ENCODE measurements around the gene MEP1B.

Gene MEP1B

GRCh38 chr18:32244881-32245280, 55.0 kb downstream of the MEP1B start:
- Histone ChIP-seq H3K36me3 (ENCODE audit: control insufficient read depth, insufficient read depth, low read length) (no peaks in the 10 kb centered on the region), H3K4me1 (ENCODE audit: control insufficient read depth, insufficient read depth, low read length, poor library complexity, severe bottlenecking) (no peaks in the 10 kb centered on the region), H3K4me3 (ENCODE audit: insufficient read depth, low read depth, low read length, poor library complexity, severe bottlenecking) (no peak overlapping the region), H3K27me3 (replicated peaks; ENCODE audit: control insufficient read depth, insufficient read depth, low read length, poor library complexity, severe bottlenecking) (peaks cover 7% of the 10 kb centered on the region), H3K27ac (ENCODE audit: insufficient read depth, low read length, poor library complexity, severe bottlenecking) (no peak overlapping the region), H3K9me3 (ENCODE audit: control insufficient read depth, low read length) (no peaks in the 10 kb centered on the region)
- DNase-seq, result no peak

- Histone ChIP-seq H3K27me3 (replicated peaks; ENCODE audit: control insufficient read depth, insufficient read depth, low read length, poor library complexity, severe bottlenecking) (peaks cover 3% of the 10 kb centered on the region), H3K4me1 (ENCODE audit: control insufficient read depth, insufficient read depth, low read length, poor library complexity, severe bottlenecking) (no peaks in the 10 kb centered on the region), H3K36me3 (ENCODE audit: control insufficient read depth, insufficient read depth, low read length) (no peaks in the 10 kb centered on the region), H3K27ac (ENCODE audit: insufficient read depth, low read length, poor library complexity, severe bottlenecking) (no peak overlapping the region), H3K4me3 (ENCODE audit: insufficient read depth, low read depth, low read length, poor library complexity, severe bottlenecking) (no peak overlapping the region), H3K9me3 (ENCODE audit: control insufficient read depth, low read length) (no peaks in the 10 kb centered on the region)
- DNase-seq, result no peak
Measured at GRCh38 chr18:32249147-32249929, 59.5 kb downstream of the MEP1B start.

- H3K9me3 ChIP-seq (ENCODE audit: control insufficient read depth, low read length), result no peaks in the 10 kb centered on the region
Measured at GRCh38 chr18:32251466-32251865, 61.6 kb downstream of the MEP1B start.

DNA sequence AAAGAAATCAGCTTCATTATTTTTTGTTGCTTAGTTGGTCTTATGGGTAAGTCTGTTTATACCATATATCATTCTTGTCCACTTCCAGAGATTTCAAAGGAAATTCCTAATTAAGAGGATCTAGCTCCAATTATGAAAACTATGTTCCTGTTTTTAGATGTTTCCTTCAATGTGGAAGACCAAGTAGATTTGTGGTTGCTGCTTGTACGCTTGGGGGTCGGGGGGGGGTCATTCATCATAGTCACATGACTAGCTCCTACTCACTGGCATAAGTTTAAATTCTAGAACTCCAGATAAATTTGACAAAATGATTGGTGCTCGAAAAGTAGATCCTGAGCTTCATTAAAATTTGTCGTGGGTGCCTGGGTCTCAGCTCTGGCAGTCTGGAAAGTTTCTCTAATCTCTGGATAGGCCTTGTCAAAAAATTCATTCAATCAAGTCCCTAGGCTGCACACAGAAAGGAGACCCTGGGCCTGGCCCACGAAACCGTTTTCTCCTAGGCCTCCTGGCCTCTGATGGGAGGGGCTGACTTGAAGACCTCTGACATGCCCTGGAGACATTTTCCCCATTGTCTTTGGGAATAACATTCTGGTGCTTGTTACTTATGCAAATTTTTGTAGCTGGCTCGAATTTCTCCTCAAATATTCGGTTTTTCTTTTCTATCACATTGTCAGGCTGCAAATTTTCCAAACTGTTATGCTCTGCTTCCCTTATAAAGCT, 62.5 kb downstream of the MEP1B start:
- no peak overlapping the region for H3K4me3 ChIP-seq (ENCODE audit: insufficient read depth, low read depth, low read length, poor library complexity, severe bottlenecking)
- H3K4me1 ChIP-seq (ENCODE audit: control insufficient read depth, insufficient read depth, low read length, poor library complexity, severe bottlenecking), result no peaks in the 10 kb centered on the region
- no peaks in the 10 kb centered on the region for H3K27me3 ChIP-seq (replicated peaks; ENCODE audit: control insufficient read depth, insufficient read depth, low read length, poor library complexity, severe bottlenecking)
- H3K27ac ChIP-seq (ENCODE audit: insufficient read depth, low read length, poor library complexity, severe bottlenecking), result no peak overlapping the region
- H3K36me3 ChIP-seq (ENCODE audit: control insufficient read depth, insufficient read depth, low read length), result no peaks in the 10 kb centered on the region
- no peak for DNase-seq
- H3K9me3 ChIP-seq (ENCODE audit: control insufficient read depth, low read length), result no peaks in the 10 kb centered on the region

More at GRCh38 chr18:32251466-32251865, 61.6 kb downstream of the MEP1B start:
- Histone ChIP-seq H3K4me1 (ENCODE audit: control insufficient read depth, insufficient read depth, low read length, poor library complexity, severe bottlenecking) (no peaks in the 10 kb centered on the region), H3K27ac (ENCODE audit: insufficient read depth, low read length, poor library complexity, severe bottlenecking) (no peak overlapping the region), H3K4me3 (ENCODE audit: insufficient read depth, low read depth, low read length, poor library complexity, severe bottlenecking) (no peak overlapping the region), H3K36me3 (ENCODE audit: control insufficient read depth, insufficient read depth, low read length) (no peaks in the 10 kb centered on the region), H3K27me3 (replicated peaks; ENCODE audit: control insufficient read depth, insufficient read depth, low read length, poor library complexity, severe bottlenecking) (peaks cover under 1% of the 10 kb centered on the region)
- DNase-seq, result no peak

GRCh38 chr18:32255570-32255969, 65.7 kb downstream of the MEP1B start:
- H3K36me3 ChIP-seq (ENCODE audit: control insufficient read depth, insufficient read depth, low read length), result no peaks in the 10 kb centered on the region

GRCh38 chr18:32257084-32257785, 67.4 kb downstream of the MEP1B start:
- H3K4me3 ChIP-seq (ENCODE audit: insufficient read depth, low read depth, low read length, poor library complexity, severe bottlenecking), result no peak overlapping the region
- H3K4me1 ChIP-seq (ENCODE audit: control insufficient read depth, insufficient read depth, low read length, poor library complexity, severe bottlenecking), result no peaks in the 10 kb centered on the region
- H3K9me3 ChIP-seq (ENCODE audit: control insufficient read depth, low read length), result no peaks in the 10 kb centered on the region
- no peak overlapping the region for H3K27ac ChIP-seq (ENCODE audit: insufficient read depth, low read length, poor library complexity, severe bottlenecking)
- no peak for DNase-seq
- H3K27me3 ChIP-seq (replicated peaks; ENCODE audit: control insufficient read depth, insufficient read depth, low read length, poor library complexity, severe bottlenecking), result no peaks in the 10 kb centered on the region
- no peaks in the 10 kb centered on the region for H3K36me3 ChIP-seq (ENCODE audit: control insufficient read depth, insufficient read depth, low read length)

More at GRCh38 chr18:32255570-32255969, 65.7 kb downstream of the MEP1B start:
- no peaks in the 10 kb centered on the region for H3K9me3 ChIP-seq (ENCODE audit: control insufficient read depth, low read length)
- no peak overlapping the region for H3K27ac ChIP-seq (ENCODE audit: insufficient read depth, low read length, poor library complexity, severe bottlenecking)
- H3K4me1 ChIP-seq (ENCODE audit: control insufficient read depth, insufficient read depth, low read length, poor library complexity, severe bottlenecking), result no peaks in the 10 kb centered on the region
- DNase-seq, result no peak
- no peaks in the 10 kb centered on the region for H3K27me3 ChIP-seq (replicated peaks; ENCODE audit: control insufficient read depth, insufficient read depth, low read length, poor library complexity, severe bottlenecking)
- H3K4me3 ChIP-seq (ENCODE audit: insufficient read depth, low read depth, low read length, poor library complexity, severe bottlenecking), result no peak overlapping the region

- Histone ChIP-seq H3K27ac (ENCODE audit: insufficient read depth, low read length, poor library complexity, severe bottlenecking) (no peak overlapping the region), H3K4me1 (ENCODE audit: control insufficient read depth, insufficient read depth, low read length, poor library complexity, severe bottlenecking) (no peaks in the 10 kb centered on the region), H3K36me3 (ENCODE audit: control insufficient read depth, insufficient read depth, low read length) (no peaks in the 10 kb centered on the region), H3K9me3 (ENCODE audit: control insufficient read depth, low read length) (no peaks in the 10 kb centered on the region), H3K27me3 (replicated peaks; ENCODE audit: control insufficient read depth, insufficient read depth, low read length, poor library complexity, severe bottlenecking) (no peaks in the 10 kb centered on the region), H3K4me3 (ENCODE audit: insufficient read depth, low read depth, low read length, poor library complexity, severe bottlenecking) (no peak overlapping the region)
- DNase-seq, result no peak
Measured at GRCh38 chr18:32258148-32258547, 68.3 kb downstream of the MEP1B start.

DNA sequence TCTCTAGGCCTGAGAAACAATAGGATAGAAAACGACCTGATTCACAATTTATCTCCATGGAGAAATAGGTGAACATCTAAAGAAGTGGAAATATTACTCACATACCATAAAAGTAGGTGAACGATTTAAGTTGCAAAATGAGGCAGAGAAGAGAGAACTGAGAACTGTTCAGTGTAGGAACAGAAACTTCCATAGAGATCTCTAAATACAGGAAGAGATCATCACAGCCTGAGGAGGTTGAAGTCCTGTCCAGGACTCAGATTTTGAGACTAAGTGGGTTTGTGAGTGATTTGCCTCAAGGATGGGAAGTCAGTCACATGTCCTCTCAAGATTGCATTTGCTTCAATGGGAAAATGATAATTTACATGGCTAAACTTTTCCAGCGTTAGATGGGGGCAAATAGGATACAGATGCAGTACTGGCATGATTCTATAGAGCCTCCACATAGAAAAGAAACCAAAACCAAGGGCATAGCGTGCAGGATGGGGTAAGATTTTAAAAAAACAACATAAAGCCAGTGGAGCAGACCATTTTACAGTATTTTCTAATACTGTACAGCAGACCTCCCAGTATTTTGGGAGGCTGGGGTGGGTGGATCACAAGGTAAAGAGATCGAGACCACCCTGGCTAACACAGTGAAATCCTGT, 68.8 kb downstream of the MEP1B start:
- no peak for DNase-seq
- Histone ChIP-seq H3K4me1 (ENCODE audit: control insufficient read depth, insufficient read depth, low read length, poor library complexity, severe bottlenecking) (no peaks in the 10 kb centered on the region), H3K36me3 (ENCODE audit: control insufficient read depth, insufficient read depth, low read length) (no peaks in the 10 kb centered on the region), H3K27me3 (replicated peaks; ENCODE audit: control insufficient read depth, insufficient read depth, low read length, poor library complexity, severe bottlenecking) (no peaks in the 10 kb centered on the region), H3K4me3 (ENCODE audit: insufficient read depth, low read depth, low read length, poor library complexity, severe bottlenecking) (no peak overlapping the region), H3K27ac (ENCODE audit: insufficient read depth, low read length, poor library complexity, severe bottlenecking) (no peak overlapping the region), H3K9me3 (ENCODE audit: control insufficient read depth, low read length) (no peaks in the 10 kb centered on the region)

DNA sequence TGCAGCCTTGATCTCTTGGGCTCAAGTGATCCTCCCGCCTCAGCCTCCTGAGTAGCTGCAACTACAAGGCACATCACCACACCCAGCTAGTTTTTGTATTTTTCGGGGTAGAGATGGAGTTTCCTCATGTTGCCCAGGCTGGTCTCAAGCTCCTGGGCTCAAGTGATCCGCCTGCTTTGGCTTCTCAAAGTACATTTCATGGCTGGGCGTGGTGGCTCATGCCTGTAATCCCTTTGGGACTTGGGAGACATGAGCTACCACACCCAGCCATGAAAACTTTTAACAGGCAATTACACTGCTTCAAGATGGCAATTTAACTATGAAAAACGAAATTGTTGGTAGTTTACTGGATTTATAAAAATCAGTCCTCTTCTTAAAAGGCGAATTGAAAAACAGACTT, 69.7 kb downstream of the MEP1B start:
- Histone ChIP-seq H3K36me3 (ENCODE audit: control insufficient read depth, insufficient read depth, low read length) (no peaks in the 10 kb centered on the region), H3K4me3 (ENCODE audit: insufficient read depth, low read depth, low read length, poor library complexity, severe bottlenecking) (no peak overlapping the region), H3K9me3 (ENCODE audit: control insufficient read depth, low read length) (no peaks in the 10 kb centered on the region), H3K27ac (ENCODE audit: insufficient read depth, low read length, poor library complexity, severe bottlenecking) (no peak overlapping the region), H3K27me3 (replicated peaks; ENCODE audit: control insufficient read depth, insufficient read depth, low read length, poor library complexity, severe bottlenecking) (no peaks in the 10 kb centered on the region), H3K4me1 (ENCODE audit: control insufficient read depth, insufficient read depth, low read length, poor library complexity, severe bottlenecking) (no peaks in the 10 kb centered on the region)
- no peak for DNase-seq
